PC-3 (cell line): ENCODE results near the gene U2AF1L4. TPM values are rescaled to one million over a fixed set of nuclear protein-coding genes. Genes with fewer than 3 reads are reported as not detected.

Experiments
- ATAC-seq: fragments of 200-7000 bp; cut with Tn5 transposase; 2 replicates; pipeline ENCODE4 v1.9.1; 2020; ENCODE audit warnings: mild to moderate bottlenecking, moderate library complexity
- BruUV-seq: library from RNA; stranded (reverse); fragments of 400-500 nt; replicated peaks from 2 replicates; lab custom pipeline; 2021; lab: Mats Ljungman, UMichigan
- CTCF ChIA-PET: fragments of 300-600 bp; sonication (Branson Sonifier 250); formaldehyde crosslinking; loops from one replicate; lab custom pipeline; 2022; ENCODE audit warnings: antibody characterized with exemption; lab: Charles Lee
- POLR2A ChIA-PET: fragments of 300-600 bp; sonication (Branson Sonifier 250); formaldehyde crosslinking; loops from one replicate; lab custom pipeline; 2022; ENCODE audit warnings: antibody characterized with exemption; ENCODE audit not compliant: unreplicated experiment; lab: Charles Lee
- DNase-seq: peaks from one replicate; pipeline ENCODE4 v3.0.0-alpha.2; 2015
- H2AFZ ChIP-seq: fragments of 300-600 bp; sonication (generic); 2 replicates; pipeline ENCODE4 v1.6.0; 2016; ENCODE audit warnings: antibody characterized with exemption, low read length
- H3F3A ChIP-seq: fragments of 300-600 bp; sonication (generic); one replicate; pipeline ENCODE4 v1.6.0; 2017; ENCODE audit warnings: antibody characterized with exemption, low read length, control low read depth, mild to moderate bottlenecking; ENCODE audit not compliant: unreplicated experiment
- H3K27ac ChIP-seq: fragments of 300-600 bp; sonication (generic); 2 replicates; pipeline ENCODE4 v1.5.1; 2016; ENCODE audit warnings: mild to moderate bottlenecking, low read length
- H3K27me3 ChIP-seq: fragments of 300-600 bp; sonication (generic); 2 replicates; pipeline ENCODE4 v1.6.1; 2016; ENCODE audit warnings: low read length, mixed read lengths
- H3K36me3 ChIP-seq: fragments of 300-600 bp; sonication (generic); 2 replicates; pipeline ENCODE4 v1.6.1; 2016; ENCODE audit warnings: low read depth, mixed run types, low read length, mixed read lengths
- H3K4me1 ChIP-seq: fragments of 300-600 bp; sonication (generic); 2 replicates; pipeline ENCODE4 v1.5.1; 2016; ENCODE audit warnings: low read length; ENCODE audit not compliant: insufficient read depth
- H3K4me2 ChIP-seq: fragments of 300-600 bp; sonication (generic); 2 replicates; pipeline ENCODE4 v1.6.0; 2016; ENCODE audit warnings: low read length
- H3K4me3 ChIP-seq: fragments of 300-600 bp; sonication (generic); 2 replicates; pipeline ENCODE4 v1.5.1; 2016; ENCODE audit warnings: mild to moderate bottlenecking, low read length, mixed read lengths
- H3K79me2 ChIP-seq: fragments of 300-600 bp; sonication (generic); 2 replicates; pipeline ENCODE4 v1.6.1; 2017; ENCODE audit warnings: low read length, mixed read lengths
- H3K9ac ChIP-seq: fragments of 300-600 bp; sonication (generic); 2 replicates; pipeline ENCODE4 v1.6.0; 2016; ENCODE audit warnings: mild to moderate bottlenecking, low read length
- H3K9me2 ChIP-seq: fragments of 300-600 bp; sonication (generic); replicated peaks from 2 replicates; pipeline ENCODE4 v1.6.1; 2016; ENCODE audit warnings: mixed run types, low read length, mixed read lengths
- H3K9me3 ChIP-seq: fragments of 300-600 bp; sonication (generic); 2 replicates; pipeline ENCODE4 v1.6.1; 2016; ENCODE audit warnings: low read length, mixed read lengths
- H4K20me1 ChIP-seq: fragments of 300-600 bp; sonication (generic); 2 replicates; pipeline ENCODE4 v1.6.1; 2016; ENCODE audit warnings: low read length, mixed read lengths
- EZH2 ChIP-seq: fragments of 300-600 bp; sonication (generic); IDR thresholded peaks from one replicate; pipeline ENCODE4 v1.6.1; 2017; ENCODE audit warnings: antibody characterized with exemption, mild to moderate bottlenecking, low read length; ENCODE audit not compliant: unreplicated experiment
- EZH2phosphoT487 ChIP-seq: fragments of 300-600 bp; sonication (generic); IDR thresholded peaks from 2 replicates; pipeline ENCODE4 v1.6.1; 2018; ENCODE audit warnings: mild to moderate bottlenecking, antibody characterized with exemption, low read length, borderline replicate concordance
- intact Hi-C: fragments of 100-400 bp; cut with micrococcal nuclease; formaldehyde crosslinking; loops from 2 replicates; pipeline ENCODE4 v1.9.0; 2023
- total RNA-seq: library from RNA; depleted of rRNA; stranded (reverse); fragments of >200 nt; gene quantifications from 2 replicates; pipeline ENCODE4 v1.2.3, GENCODE V29; 2014
- TF ChIP-seq, protein P1 (sequence below): fragments of 300-600 bp; sonication (generic); conservative IDR thresholded peaks from 2 replicates; pipeline ENCODE4 v1.5.1; 2017; ENCODE audit warnings: antibody characterized with exemption, low read depth, mild to moderate bottlenecking, low read length

The U2AF1L4 gene
- total RNA-seq, 1 experiment from 2014 or later = 7.8 TPM

DNA sequence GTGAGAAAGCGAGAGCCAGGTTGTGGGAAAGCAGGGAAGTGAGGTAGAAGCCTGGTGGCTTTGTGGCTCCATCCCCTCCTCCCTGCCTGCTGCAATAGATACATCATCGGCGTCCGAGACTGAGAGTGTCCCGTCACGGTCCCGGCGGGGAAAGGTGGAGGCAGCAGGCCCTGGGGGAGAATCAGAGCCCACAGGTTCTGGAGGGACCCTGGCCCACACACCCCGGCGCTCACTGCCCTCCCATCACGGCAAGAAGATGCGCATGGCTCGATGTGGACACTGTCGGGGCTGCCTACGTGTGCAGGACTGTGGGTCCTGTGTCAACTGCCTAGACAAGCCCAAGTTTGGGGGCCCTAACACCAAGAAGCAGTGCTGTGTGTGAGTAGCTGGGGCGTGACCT, 22.3 kb downstream of the U2AF1L4 start:
- ATAC-seq = no peak
- Histone ChIP-seq H3K36me3 (peaks cover 5% of the 10 kb centered on the region), H3K4me2 (no peak overlapping the region), H3K4me1 (peaks cover 6% of the 10 kb centered on the region; the same call in 1 of the 2 replicates), H4K20me1 (0 out of 2 replicates have a peak, but pooled peaks cover 3% of the 10 kb centered on the region), H3K27me3 (no peaks in the 10 kb centered on the region), H3K9ac (no peak overlapping the region), H3K9me2 (no peaks in the 10 kb centered on the region), H3K4me3 (no peak overlapping the region), H2AFZ (no peak overlapping the region), H3K79me2 (peaks cover 22% of the 10 kb centered on the region), H3K9me3 (no peaks in the 10 kb centered on the region), H3F3A (no peaks in the 10 kb centered on the region), H3K27ac (no peak overlapping the region)
- ChIA-PET CTCF (no interaction called here), POLR2A (no interaction called here)
- TF ChIP-seq EZH2 (no peak), EZH2phosphoT487 (no peak)
- TF ChIP-seq, protein P1, sequence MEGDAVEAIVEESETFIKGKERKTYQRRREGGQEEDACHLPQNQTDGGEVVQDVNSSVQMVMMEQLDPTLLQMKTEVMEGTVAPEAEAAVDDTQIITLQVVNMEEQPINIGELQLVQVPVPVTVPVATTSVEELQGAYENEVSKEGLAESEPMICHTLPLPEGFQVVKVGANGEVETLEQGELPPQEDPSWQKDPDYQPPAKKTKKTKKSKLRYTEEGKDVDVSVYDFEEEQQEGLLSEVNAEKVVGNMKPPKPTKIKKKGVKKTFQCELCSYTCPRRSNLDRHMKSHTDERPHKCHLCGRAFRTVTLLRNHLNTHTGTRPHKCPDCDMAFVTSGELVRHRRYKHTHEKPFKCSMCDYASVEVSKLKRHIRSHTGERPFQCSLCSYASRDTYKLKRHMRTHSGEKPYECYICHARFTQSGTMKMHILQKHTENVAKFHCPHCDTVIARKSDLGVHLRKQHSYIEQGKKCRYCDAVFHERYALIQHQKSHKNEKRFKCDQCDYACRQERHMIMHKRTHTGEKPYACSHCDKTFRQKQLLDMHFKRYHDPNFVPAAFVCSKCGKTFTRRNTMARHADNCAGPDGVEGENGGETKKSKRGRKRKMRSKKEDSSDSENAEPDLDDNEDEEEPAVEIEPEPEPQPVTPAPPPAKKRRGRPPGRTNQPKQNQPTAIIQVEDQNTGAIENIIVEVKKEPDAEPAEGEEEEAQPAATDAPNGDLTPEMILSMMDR = no peak
- no TSS peak for BruUV-seq
- DNase-seq = no peak
- intact Hi-C loops = no loop called here

DNA sequence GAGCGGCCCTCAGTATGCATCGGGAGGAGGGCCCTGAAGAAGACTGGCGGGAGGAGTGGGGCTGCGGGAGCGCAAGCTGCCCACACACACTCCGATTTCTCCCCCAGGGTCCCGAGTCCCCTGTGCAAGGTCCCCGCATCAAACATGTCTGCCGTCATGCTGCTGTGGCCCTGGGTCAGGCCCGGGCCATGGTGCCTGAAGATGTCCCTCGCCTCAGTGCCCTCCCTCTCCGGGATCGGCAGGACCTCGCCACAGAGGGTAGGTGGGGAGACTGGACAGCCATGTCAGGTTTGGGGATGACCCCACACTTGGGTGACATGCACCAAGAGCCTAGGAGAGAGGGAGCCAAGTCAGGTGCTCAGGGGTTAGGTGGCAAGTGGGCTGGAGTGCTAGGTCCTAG, 22.8 kb downstream of the U2AF1L4 start:
- no peak overlapping the region for H3K9ac ChIP-seq
- H3K4me1 ChIP-seq = peaks cover 6% of the 10 kb centered on the region; the same call in 1 of the 2 replicates
- intact Hi-C loops = no loop called here
- H2AFZ ChIP-seq = no peak overlapping the region
- BruUV-seq = no TSS peak
- ATAC-seq = no peak
- ChIA-PET CTCF (no interaction called here), POLR2A (no interaction called here)
- TF ChIP-seq EZH2phosphoT487 (no peak), EZH2 (no peak)
- TF ChIP-seq, protein P1 = no peak
- H3K27me3 ChIP-seq = no peaks in the 10 kb centered on the region
- H3F3A ChIP-seq = no peaks in the 10 kb centered on the region
- H3K4me2 ChIP-seq = no peak overlapping the region
- H3K4me3 ChIP-seq = no peak overlapping the region
- H3K9me2 ChIP-seq = no peaks in the 10 kb centered on the region
- no peak overlapping the region for H3K27ac ChIP-seq
- no peaks in the 10 kb centered on the region for H3K9me3 ChIP-seq
- peaks cover 5% of the 10 kb centered on the region for H3K36me3 ChIP-seq
- 0 out of 2 replicates have a peak, but pooled peaks cover 3% of the 10 kb centered on the region for H4K20me1 ChIP-seq
- H3K79me2 ChIP-seq = peaks cover 22% of the 10 kb centered on the region
- no peak for DNase-seq

DNA sequence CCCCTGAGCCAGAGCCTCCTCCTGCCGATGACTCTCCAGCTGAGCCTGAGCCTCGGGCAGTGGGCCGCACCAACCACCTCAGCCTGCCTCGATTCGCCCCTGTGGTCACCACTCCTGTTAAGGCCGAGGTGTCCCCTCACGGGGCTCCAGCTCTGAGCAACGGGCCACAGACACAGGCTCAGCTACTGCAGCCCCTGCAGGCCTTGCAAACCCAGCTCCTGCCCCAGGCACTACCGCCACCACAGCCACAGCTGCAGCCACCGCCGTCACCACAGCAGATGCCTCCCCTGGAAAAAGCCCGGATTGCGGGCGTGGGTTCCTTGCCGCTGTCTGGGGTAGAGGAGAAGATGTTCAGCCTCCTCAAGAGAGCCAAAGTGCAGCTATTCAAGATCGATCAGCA, 23.8 kb downstream of the U2AF1L4 start:
- Histone ChIP-seq H3K4me2 (no peak overlapping the region), H3K36me3 (peaks cover 4% of the 10 kb centered on the region), H3K79me2 (peaks cover 22% of the 10 kb centered on the region), H3F3A (no peaks in the 10 kb centered on the region), H3K4me3 (no peak overlapping the region), H3K9me2 (no peaks in the 10 kb centered on the region), H2AFZ (no peak overlapping the region), H4K20me1 (0 out of 2 replicates have a peak, but pooled peaks cover 3% of the 10 kb centered on the region), H3K27ac (no peak overlapping the region), H3K9ac (no peak overlapping the region), H3K9me3 (no peaks in the 10 kb centered on the region), H3K4me1 (peaks cover 9% of the 10 kb centered on the region; the same call in 1 of the 2 replicates), H3K27me3 (no peaks in the 10 kb centered on the region)
- intact Hi-C loops = no loop called here
- DNase-seq = no peak
- POLR2A ChIA-PET = no interaction called here
- TF ChIP-seq, protein P1 = no peak
- TF ChIP-seq EZH2phosphoT487 = no peak
- no peak for TF ChIP-seq EZH2
- CTCF ChIA-PET = no interaction called here
- no TSS peak for BruUV-seq
- no peak for ATAC-seq
